ENCODE results near the gene CLDN10.

DNA sequence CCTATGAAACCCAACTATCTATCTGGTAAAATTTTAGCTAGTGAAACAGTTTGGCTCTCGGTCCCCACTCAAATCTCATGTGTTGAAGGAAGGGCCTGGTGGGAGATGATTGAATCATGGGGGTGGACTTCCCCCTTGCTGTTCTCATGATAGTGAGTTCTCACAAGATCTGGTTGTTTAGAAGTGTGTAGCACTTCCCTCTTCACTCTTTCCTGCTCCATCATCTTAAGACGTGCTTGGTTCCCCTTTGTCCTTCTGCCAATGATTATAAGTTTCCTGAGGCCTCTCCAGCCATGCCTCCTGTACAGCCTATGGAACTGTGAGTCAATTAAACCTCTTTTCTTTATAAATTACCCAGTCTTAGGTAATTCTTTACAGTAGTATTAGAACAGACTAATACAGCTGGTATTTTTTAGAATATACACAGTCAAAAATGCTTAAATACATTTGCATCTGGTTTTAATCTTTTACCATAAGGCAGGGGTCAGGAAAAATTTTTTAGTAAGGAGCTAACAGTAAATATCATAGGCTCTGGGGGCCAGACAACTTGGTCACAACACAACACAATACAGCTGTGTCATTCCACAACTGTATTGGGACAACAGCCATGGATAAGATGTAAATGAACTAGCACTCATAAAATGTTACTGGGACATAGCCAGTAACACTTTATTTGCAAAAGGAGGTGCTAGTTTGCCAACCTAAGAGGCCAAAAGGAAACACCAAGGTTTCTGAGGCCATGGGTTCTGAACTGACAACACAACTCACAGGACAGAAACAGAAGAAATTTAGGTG is 67.7 kb downstream of the CLDN10 start:
- TF ChIP-seq POLR2A (IDR thresholded peaks at IDR 0.05; ENCODE audit: extremely low read depth, insufficient read length), result no peak
- no peak for TF ChIP-seq CTCF (IDR thresholded peaks at IDR 0.05; ENCODE audit: low read depth, low read length)
- TF ChIP-seq MYC (IDR thresholded peaks at IDR 0.05; ENCODE audit: low read depth, low read length), result no peak
- TF ChIP-seq MAX (IDR thresholded peaks at IDR 0.05; ENCODE audit: low read depth, low read length), result no peak

All from NB4 (cell line).